HCT116 (cell line): ENCODE measurements around the gene RERG. TPM values are rescaled to one million over a fixed set of nuclear protein-coding genes. Genes with fewer than 3 reads are reported as not detected.

Experiments used
- ATAC-seq: fragments of 200-7000 bp; cut with Tn5 transposase; 2 replicates; pipeline ENCODE4 v1.9.1; 2020; ENCODE audit warnings: mild to moderate bottlenecking, moderate library complexity
- BruUV-seq: library from RNA; stranded (reverse); fragments of 400-500 nt; replicated peaks from 2 replicates; lab custom pipeline; 2021; lab: Mats Ljungman, UMichigan
- CTCF ChIA-PET: fragments of 300-600 bp; sonication (Branson Sonifier 250); formaldehyde crosslinking; loops from one replicate; lab custom pipeline; 2021; ENCODE audit warnings: antibody characterized with exemption; lab: Charles Lee
- POLR2A ChIA-PET: fragments of 300-600, 350-600 bp; sonication (Branson Sonifier 250); formaldehyde crosslinking; loops from one replicate; lab custom pipeline; 2021; ENCODE audit warnings: antibody characterized with exemption; lab: Charles Lee
- RAD21 ChIA-PET, 2 experiments: fragments of 300-600 bp; sonication (Branson Sonifier 250); formaldehyde crosslinking; loops; one replicate each; lab custom pipeline; 2023; ENCODE audit warnings: low total read pairs in 2 of 2; ENCODE audit not compliant: uncharacterized antibody in 2 of 2, unreplicated experiment in 2 of 2, low non-redundant PET in 1 of 2; lab: Charles Lee
- DNase-seq: peaks from one replicate; pipeline ENCODE4 v3.0.0-alpha.2; 2010; ENCODE audit warnings: low read depth, low spot score
- H2AFZ ChIP-seq: fragments of 200-600 bp; shearing (Covaris generic), sonication (generic); 2 replicates; pipeline ENCODE4 v1.6.1; 2017; ENCODE audit warnings: low read depth, mixed run types, mixed read lengths, antibody characterized with exemption, low read length; ENCODE audit not compliant: poor library complexity, severe bottlenecking
- H3K27ac ChIP-seq: 2 replicates; pipeline ENCODE4 v1.5.1; 2012; ENCODE audit warnings: low read depth, low read length
- H3K27me3 ChIP-seq: fragments of 200-600 bp; sonication (generic); 2 replicates; pipeline ENCODE4 v1.6.1; 2016; ENCODE audit warnings: mixed run types, low read length, mixed read lengths; ENCODE audit not compliant: insufficient read depth
- H3K36me3 ChIP-seq, 2 experiments: fragments of 200-500 bp in 1 of 2; fragments of 200-600 bp in 1 of 2; sonication (Bioruptor generic) in 1 of 2; sonication (generic) in 1 of 2; 2 replicates each; pipeline versions ENCODE4 v1.5.1 to v1.6.1; 2014 to 2016; ENCODE audit warnings: low read length in 2 of 2, inconsistent platforms in 1 of 2, mixed read lengths in 1 of 2, mixed run types in 1 of 2; ENCODE audit not compliant: insufficient read depth in 2 of 2, control insufficient read depth in 1 of 2
- H3K4me1 ChIP-seq, 2 experiments: fragments of 200-600 bp in 1 of 2; sonication (generic) in 1 of 2; 2 replicates each; pipeline versions ENCODE4 v1.5.1 to v1.6.1; 2012 to 2017; ENCODE audit warnings: low read length in 2 of 2, inconsistent platforms in 1 of 2, mild to moderate bottlenecking in 1 of 2, mixed read lengths in 1 of 2, mixed run types in 1 of 2, moderate library complexity in 1 of 2; ENCODE audit not compliant: insufficient read depth in 2 of 2, control insufficient read depth in 1 of 2
- H3K4me2 ChIP-seq: fragments of 200-600 bp; sonication (generic); 2 replicates; pipeline ENCODE4 v1.6.1; 2017; ENCODE audit warnings: mixed run types, low read length, mixed read lengths
- H3K4me3 ChIP-seq, 2 experiments: fragments of 200-600 bp in 1 of 2; sonication (generic) in 1 of 2; replicated peaks in 1 of 2; 2 replicates each; pipeline ENCODE4 v1.5.1; 2011 to 2016; ENCODE audit warnings: low read length in 2 of 2, control low read depth in 1 of 2, low read depth in 1 of 2, mild to moderate bottlenecking in 1 of 2, mixed read lengths in 1 of 2, mixed run types in 1 of 2
- H3K79me2 ChIP-seq: fragments of 200-600 bp; sonication (generic); 2 replicates; pipeline ENCODE4 v1.6.1; 2017; ENCODE audit warnings: mild to moderate bottlenecking, mixed run types, low read length, moderate library complexity, mixed read lengths; ENCODE audit not compliant: insufficient read depth
- H3K9ac ChIP-seq: fragments of 200-600 bp; sonication (generic); 2 replicates; pipeline ENCODE4 v1.6.1; 2016; ENCODE audit warnings: low read length, mixed read lengths
- H3K9me2 ChIP-seq: fragments of 200-600 bp; sonication (generic), shearing (Covaris generic); 2 replicates; pipeline ENCODE4 v1.6.1; 2017; ENCODE audit warnings: mixed run types, mild to moderate bottlenecking, moderate library complexity; ENCODE audit not compliant: insufficient read depth
- H3K9me3 ChIP-seq, 2 experiments: fragments of 200-500 bp in 1 of 2; fragments of 200-600 bp in 1 of 2; sonication (Bioruptor generic) in 1 of 2; sonication (generic) in 1 of 2; 2 replicates each; pipeline ENCODE4 v1.6.1; 2014 to 2017; ENCODE audit warnings: low read length in 2 of 2, mixed read lengths in 2 of 2, inconsistent platforms in 1 of 2, low read depth in 1 of 2, mild to moderate bottlenecking in 1 of 2, mixed run types in 1 of 2, moderate library complexity in 1 of 2; ENCODE audit not compliant: control insufficient read depth in 1 of 2, insufficient read depth in 1 of 2
- H4K20me1 ChIP-seq: fragments of 200-600 bp; sonication (generic), shearing (Covaris generic); 2 replicates; pipeline ENCODE4 v1.6.1; 2017; ENCODE audit warnings: mixed run types, mild to moderate bottlenecking, moderate library complexity; ENCODE audit not compliant: insufficient read depth
- EGR1 ChIP-seq: IDR thresholded peaks from 2 replicates; pipeline ENCODE4 v1.6.1; 2012; ENCODE audit warnings: low read depth
- EZH2 ChIP-seq: fragments of 200-600 bp; sonication (generic); IDR thresholded peaks from 2 replicates; pipeline ENCODE4 v1.6.1; 2017; ENCODE audit warnings: antibody characterized with exemption, mixed run types
- EZH2phosphoT487 ChIP-seq: fragments of 200-600 bp; IDR thresholded peaks from 2 replicates; pipeline ENCODE4 v1.6.1; 2018; ENCODE audit warnings: antibody characterized with exemption, borderline replicate concordance
- FOSL1 ChIP-seq: IDR thresholded peaks from 2 replicates; pipeline ENCODE4 v1.6.1; 2012; ENCODE audit warnings: low read depth
- POLR2A ChIP-seq: IDR thresholded peaks from 2 replicates; pipeline ENCODE4 v1.7.0; 2011; ENCODE audit warnings: borderline replicate concordance; ENCODE audit not compliant: insufficient read depth, insufficient read length; ENCODE audit errors: extremely low read depth
- RAD21 ChIP-seq: IDR thresholded peaks from 2 replicates; pipeline ENCODE4 v1.6.1; 2012; ENCODE audit warnings: low read depth, mild to moderate bottlenecking
- SIN3A ChIP-seq: IDR thresholded peaks from 2 replicates; pipeline ENCODE4 v1.6.1; 2012; ENCODE audit warnings: low read depth
- SP1 ChIP-seq: IDR thresholded peaks from 2 replicates; pipeline ENCODE4 v1.6.1; 2012; ENCODE audit warnings: low read depth
- intact Hi-C: fragments of 100-400 bp; cut with micrococcal nuclease; formaldehyde crosslinking; loops from 2 replicates; pipeline ENCODE4 v1.10.0; 2022
- total RNA-seq: library from RNA; stranded (reverse); gene quantifications from one replicate; pipeline ENCODE4 v1.2.1, GENCODE V29; 2021; ENCODE audit not compliant: unreplicated experiment
- TF ChIP-seq, protein P1 (sequence below): IDR thresholded peaks from 2 replicates; pipeline ENCODE4 v1.6.1; 2011; ENCODE audit warnings: mild to moderate bottlenecking, low read length, moderate library complexity; ENCODE audit not compliant: insufficient replicate concordance; ENCODE audit errors: extremely low read depth
- TF ChIP-seq, protein P2 (sequence below): IDR thresholded peaks from 2 replicates; pipeline ENCODE4 v1.6.1; 2012

RERG gene
- total RNA-seq, 1 experiment from 2014 or later = not detected

DNA sequence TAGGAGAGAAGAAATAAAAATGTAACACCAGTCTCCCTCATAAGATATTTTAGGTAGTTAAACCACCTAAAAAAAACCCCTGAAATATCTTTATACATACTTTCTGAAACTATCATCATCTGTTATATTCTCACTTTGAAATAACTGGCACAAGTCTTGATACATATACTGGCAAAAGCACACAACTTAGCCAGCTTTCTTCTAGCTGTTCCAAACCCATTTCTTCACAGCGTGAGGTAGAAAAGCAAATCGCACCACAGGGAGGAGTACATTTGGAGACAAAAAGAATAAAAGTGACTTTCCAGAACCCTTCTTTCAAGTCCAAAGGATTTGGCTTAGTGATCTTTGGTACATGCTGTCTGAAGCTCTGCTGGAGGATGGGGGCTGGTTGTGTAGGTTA is 78.5 kb downstream of the RERG start:
- no peaks in the 10 kb centered on the region for H3K9me2 ChIP-seq
- no peaks in the 10 kb centered on the region for H3K36me3 ChIP-seq
- H3K27ac ChIP-seq = no peak overlapping the region
- H3K27me3 ChIP-seq = peaks cover 76% of the 10 kb centered on the region
- no peak for DNase-seq
- H3K4me1 ChIP-seq = no peaks in the 10 kb centered on the region
- intact Hi-C loops = no loop called here
- no TSS peak for BruUV-seq
- H3K4me3 ChIP-seq = no peak overlapping the region
- H3K4me2 ChIP-seq = no peak overlapping the region
- no peaks in the 10 kb centered on the region for H3K9me3 ChIP-seq
- TF ChIP-seq EGR1 (no peak), FOSL1 (no peak), RAD21 (no peak), EZH2phosphoT487 (no peak), SIN3A (no peak), SP1 (no peak), POLR2A (no peak), EZH2 (no peak)
- TF ChIP-seq, protein P1, sequence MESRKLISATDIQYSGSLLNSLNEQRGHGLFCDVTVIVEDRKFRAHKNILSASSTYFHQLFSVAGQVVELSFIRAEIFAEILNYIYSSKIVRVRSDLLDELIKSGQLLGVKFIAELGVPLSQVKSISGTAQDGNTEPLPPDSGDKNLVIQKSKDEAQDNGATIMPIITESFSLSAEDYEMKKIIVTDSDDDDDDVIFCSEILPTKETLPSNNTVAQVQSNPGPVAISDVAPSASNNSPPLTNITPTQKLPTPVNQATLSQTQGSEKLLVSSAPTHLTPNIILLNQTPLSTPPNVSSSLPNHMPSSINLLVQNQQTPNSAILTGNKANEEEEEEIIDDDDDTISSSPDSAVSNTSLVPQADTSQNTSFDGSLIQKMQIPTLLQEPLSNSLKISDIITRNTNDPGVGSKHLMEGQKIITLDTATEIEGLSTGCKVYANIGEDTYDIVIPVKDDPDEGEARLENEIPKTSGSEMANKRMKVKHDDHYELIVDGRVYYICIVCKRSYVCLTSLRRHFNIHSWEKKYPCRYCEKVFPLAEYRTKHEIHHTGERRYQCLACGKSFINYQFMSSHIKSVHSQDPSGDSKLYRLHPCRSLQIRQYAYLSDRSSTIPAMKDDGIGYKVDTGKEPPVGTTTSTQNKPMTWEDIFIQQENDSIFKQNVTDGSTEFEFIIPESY = no peak
- TF ChIP-seq, protein P2, sequence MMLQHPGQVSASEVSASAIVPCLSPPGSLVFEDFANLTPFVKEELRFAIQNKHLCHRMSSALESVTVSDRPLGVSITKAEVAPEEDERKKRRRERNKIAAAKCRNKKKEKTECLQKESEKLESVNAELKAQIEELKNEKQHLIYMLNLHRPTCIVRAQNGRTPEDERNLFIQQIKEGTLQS = no peak
- TF ChIP-seq, all 23 proteins: peak for 0
- Histone ChIP-seq H2AFZ (no peak overlapping the region), H3K79me2 (no peaks in the 10 kb centered on the region), H4K20me1 (no peaks in the 10 kb centered on the region; the same call in 1 of the 2 replicates), H3K9ac (no peak overlapping the region)
- ATAC-seq = no peak
- ChIA-PET POLR2A (no interaction called here), CTCF (interaction anchor here (1.0 kb wide), 1 partner anchor 79 kb away, joined by 3 read pairs; the partner anchor contains the start of gene RERG), RAD21 (no interaction called here)
